Stimulated activated naive CD4-positive, alpha-beta T cell treated with Interleukin-2 at 50 U/mL for 16 hours (primary cell): Measurements from ENCODE around the gene GPR161.

Source experiments
- DNase-seq: peaks from one replicate; lab custom pipeline; 2025; lab: John Stamatoyannopoulos, UW

The GPR161 gene

GRCh38 chr1:168106274-168106673, 30.5 kb downstream of the GPR161 start:
- no peak for DNase-seq

GRCh38 chr1:168105846-168106245, 30.9 kb downstream of the GPR161 start:
- no peak for DNase-seq

GRCh38 chr1:168104535-168104934, 32.2 kb downstream of the GPR161 start:
- no peak for DNase-seq

- DNase-seq, result no peak
These were observed 34.2 kb downstream of the GPR161 start for GRCh38 chr1:168102487-168102886.

- DNase-seq, result no peak
These were observed 35.4 kb downstream of the GPR161 start for GRCh38 chr1:168101336-168101735.

- no peak for DNase-seq
These were observed 36.3 kb downstream of the GPR161 start for GRCh38 chr1:168100315-168101002.

- no peak for DNase-seq
These were observed 37.4 kb downstream of the GPR161 start for GRCh38 chr1:168099337-168099801.

- DNase-seq, result no peak
These were observed 38.0 kb downstream of the GPR161 start for GRCh38 chr1:168098534-168099320.

GRCh38 chr1:168097921-168098528, 38.7 kb downstream of the GPR161 start:
- no peak for DNase-seq

- DNase-seq, result no peak
These were observed 40.2 kb downstream of the GPR161 start for GRCh38 chr1:168096296-168097165.

GRCh38 chr1:168095476-168095875, 41.3 kb downstream of the GPR161 start:
- no peak for DNase-seq

- no peak for DNase-seq
These were observed 43.1 kb downstream of the GPR161 start for GRCh38 chr1:168093616-168094015.

- no peak for DNase-seq
These were observed 44.0 kb downstream of the GPR161 start for GRCh38 chr1:168092566-168093355.

- DNase-seq, result no peak
These were observed 44.8 kb downstream of the GPR161 start for GRCh38 chr1:168091720-168092550.

- DNase-seq, result no peak
These were observed 45.7 kb downstream of the GPR161 start for GRCh38 chr1:168091063-168091462.

- DNase-seq, result no peak
These were observed 46.3 kb downstream of the GPR161 start for GRCh38 chr1:168090395-168090794.

- DNase-seq, result no peak
These were observed 46.8 kb downstream of the GPR161 start for GRCh38 chr1:168089979-168090337.

- no peak for DNase-seq
These were observed 47.3 kb downstream of the GPR161 start for GRCh38 chr1:168089326-168089978.

- no peak for DNase-seq
These were observed 48.0 kb downstream of the GPR161 start for GRCh38 chr1:168088511-168089325.
